SU-DHL-6 (cell line): ENCODE results near the gene FOXO3.

Source experiments
- H2AFZ ChIP-seq: fragments of 200-600 bp; sonication (generic); 2 replicates; pipeline ENCODE4 v1.6.1; 2014; ENCODE audit warnings: low read depth, mild to moderate bottlenecking, moderate library complexity, mixed read lengths, antibody characterized with exemption, low read length; ENCODE audit not compliant: severe bottlenecking
- H3F3A ChIP-seq: fragments of 200-600 bp; shearing (Covaris generic); 2 replicates; pipeline ENCODE4 v1.6.0; 2016; ENCODE audit warnings: antibody characterized with exemption, mild to moderate bottlenecking; ENCODE audit not compliant: insufficient read depth
- H3K27ac ChIP-seq: fragments of 200-600 bp; sonication (generic); 2 replicates; pipeline ENCODE4 v1.5.1; 2016; ENCODE audit warnings: low read depth, mild to moderate bottlenecking, low read length, moderate library complexity, mixed read lengths
- H3K27me3 ChIP-seq: fragments of 200-600 bp; sonication (generic), shearing (Covaris generic); 2 replicates; pipeline ENCODE4 v1.6.0; 2014; ENCODE audit warnings: mild to moderate bottlenecking, low read length
- H3K36me3 ChIP-seq: fragments of 200-600 bp; sonication (generic); 2 replicates; pipeline ENCODE4 v1.6.1; 2014; ENCODE audit warnings: mild to moderate bottlenecking, low read length, mixed read lengths
- H3K4me2 ChIP-seq: fragments of 300-600, 200-600 bp; shearing (Covaris generic), sonication (generic); 2 replicates; pipeline ENCODE4 v1.6.0; 2014; ENCODE audit warnings: low read length, low read depth, mild to moderate bottlenecking; ENCODE audit not compliant: poor library complexity, severe bottlenecking
- H3K4me3 ChIP-seq: fragments of 200-600 bp; sonication (generic); 2 replicates; pipeline ENCODE4 v1.5.1; 2014; ENCODE audit warnings: antibody characterized with exemption, low read length, mild to moderate bottlenecking, mixed read lengths; ENCODE audit not compliant: insufficient read depth, poor library complexity, severe bottlenecking
- H3K79me2 ChIP-seq: fragments of 200-600 bp; sonication (generic); 2 replicates; pipeline ENCODE4 v1.6.1; 2014; ENCODE audit warnings: mild to moderate bottlenecking, low read length, moderate library complexity; ENCODE audit not compliant: insufficient read depth
- H3K9ac ChIP-seq: fragments of 200-600 bp; sonication (generic); 2 replicates; pipeline ENCODE4 v1.7.0; 2014; ENCODE audit warnings: mild to moderate bottlenecking, low read length
- H3K9me2 ChIP-seq: fragments of 200-600 bp; sonication (generic); replicated peaks from 2 replicates; pipeline ENCODE4 v1.6.1; 2014; ENCODE audit warnings: low read length; ENCODE audit not compliant: insufficient read depth
- H3K9me3 ChIP-seq: fragments of 200-600 bp; sonication (generic); 2 replicates; pipeline ENCODE4 v1.6.1; 2014; ENCODE audit warnings: low read length, mixed read lengths; ENCODE audit not compliant: insufficient read depth
- H4K20me1 ChIP-seq: fragments of 200-600 bp; sonication (generic); 2 replicates; pipeline ENCODE4 v1.6.1; 2014; ENCODE audit warnings: low read depth, mild to moderate bottlenecking, antibody characterized with exemption, low read length, moderate library complexity, mixed read lengths
- CTCF ChIP-seq: fragments of 200-600 bp; sonication (generic); IDR thresholded peaks from one replicate; pipeline ENCODE4 v1.5.1; 2017; ENCODE audit warnings: antibody characterized with exemption, mild to moderate bottlenecking, low read length, moderate library complexity; ENCODE audit not compliant: insufficient read depth, poor library complexity, severe bottlenecking
- EZH2phosphoT487 ChIP-seq: fragments of 200-600 bp; sonication (generic), shearing (Covaris generic); conservative IDR thresholded peaks from 2 replicates; pipeline ENCODE4 v1.6.1; 2018; ENCODE audit warnings: mild to moderate bottlenecking, antibody characterized with exemption, low read length, moderate library complexity, mixed read lengths

FOXO3 gene

GRCh38 chr6:108541843-108542759 lies 18.6 kb upstream of the FOXO3 start:
- Histone ChIP-seq H3K9me2 (no peaks in the 10 kb centered on the region), H3K27ac (no peak overlapping the region), H3K36me3 (no peaks in the 10 kb centered on the region), H3K4me2 (peak overlapping the region; percentile 43), H3K9me3 (no peaks in the 10 kb centered on the region), H3K4me3 (no peak overlapping the region), H3K79me2 (no peaks in the 10 kb centered on the region), H3F3A (no peaks in the 10 kb centered on the region), H4K20me1 (no peaks in the 10 kb centered on the region), H3K27me3 (no peaks in the 10 kb centered on the region), H3K9ac (no peak overlapping the region; the same call in 1 of the 2 replicates), H2AFZ (peak overlapping the region; percentile 81)
- TF ChIP-seq EZH2phosphoT487 (no peak), CTCF (peak; percentile 97)

GRCh38 chr6:108543175-108543940 lies 17.4 kb upstream of the FOXO3 start:
- H3K27me3 ChIP-seq: no peaks in the 10 kb centered on the region
- no peaks in the 10 kb centered on the region for H3K9me2 ChIP-seq
- H3K4me2 ChIP-seq: no peak overlapping the region
- no peak overlapping the region for H3K4me3 ChIP-seq
- H3F3A ChIP-seq: no peaks in the 10 kb centered on the region
- H3K27ac ChIP-seq: no peak overlapping the region
- H3K9me3 ChIP-seq: no peaks in the 10 kb centered on the region
- TF ChIP-seq CTCF: no peak
- TF ChIP-seq EZH2phosphoT487: no peak
- H2AFZ ChIP-seq: no peak overlapping the region
- H3K79me2 ChIP-seq: no peaks in the 10 kb centered on the region
- H4K20me1 ChIP-seq: no peaks in the 10 kb centered on the region
- no peak overlapping the region for H3K9ac ChIP-seq
- no peaks in the 10 kb centered on the region for H3K36me3 ChIP-seq

- H3K4me2 ChIP-seq: no peak overlapping the region
- no peaks in the 10 kb centered on the region for H3F3A ChIP-seq
- no peak for TF ChIP-seq CTCF
- no peaks in the 10 kb centered on the region for H3K9me2 ChIP-seq
- H3K9me3 ChIP-seq: no peaks in the 10 kb centered on the region
- no peaks in the 10 kb centered on the region for H4K20me1 ChIP-seq
- no peaks in the 10 kb centered on the region for H3K27me3 ChIP-seq
- H3K36me3 ChIP-seq: no peaks in the 10 kb centered on the region
- H3K9ac ChIP-seq: no peak overlapping the region
- H2AFZ ChIP-seq: no peak overlapping the region
- H3K79me2 ChIP-seq: no peaks in the 10 kb centered on the region
- H3K27ac ChIP-seq: no peak overlapping the region
- H3K4me3 ChIP-seq: no peak overlapping the region
Observed at GRCh38 chr6:108544606-108545005, 16.1 kb upstream of the FOXO3 start.
